Spleen (tissue), 11 donors: ENCODE results near the gene COL12A1. TPM values are rescaled to one million over a fixed set of nuclear protein-coding genes. Genes with fewer than 3 reads are reported as not detected.

Experiments used
- DNase-seq: peaks from one replicate; pipeline ENCODE4 v3.0.0-alpha.2; 2020
- H3K27ac ChIP-seq, 8 donors: fragments of 200-600 bp; sonication (generic) in 7 of 8; 1 replicate in 4 of 8; 2 replicates in 4 of 8; pipeline versions ENCODE4 v1.5.0 to v1.8.0; 2016 to 2021; ENCODE audit warnings: inconsistent platforms in 4 of 8, mild to moderate bottlenecking in 4 of 8, moderate library complexity in 1 of 8
- H3K27me3 ChIP-seq, 7 donors: fragments of 200-600 bp; sonication (generic) in 6 of 7; replicated peaks in 1 of 7; 1 replicate in 4 of 7; 2 replicates in 3 of 7; pipeline versions ENCODE4 v1.5.0 to v1.8.0; 2016 to 2021; ENCODE audit warnings: inconsistent platforms in 3 of 7, mild to moderate bottlenecking in 1 of 7
- H3K36me3 ChIP-seq, 6 donors: fragments of 200-600 bp; sonication (generic) in 5 of 6; 1 replicate in 4 of 6; 2 replicates in 2 of 6; pipeline versions ENCODE4 v1.5.0 to v1.8.0; 2016 to 2021; ENCODE audit warnings: inconsistent platforms in 2 of 6
- H3K4me1 ChIP-seq, 6 donors: fragments of 200-600 bp; sonication (generic) in 5 of 6; 1 replicate in 3 of 6; 2 replicates in 3 of 6; pipeline versions ENCODE4 v1.5.0 to v1.8.0; 2016 to 2021; ENCODE audit warnings: inconsistent platforms in 3 of 6
- H3K4me3 ChIP-seq, 8 donors: fragments of 200-600 bp; sonication (generic) in 7 of 8; 1 replicate in 4 of 8; 2 replicates in 4 of 8; pipeline versions ENCODE4 v1.5.0 to v1.8.0; 2016 to 2021; ENCODE audit warnings: inconsistent platforms in 4 of 8, mild to moderate bottlenecking in 4 of 8, moderate library complexity in 2 of 8
- H3K9me3 ChIP-seq, 8 donors: fragments of 200-600 bp; sonication (generic) in 7 of 8; 1 replicate in 4 of 8; 2 replicates in 4 of 8; pipeline versions ENCODE4 v1.5.0 to v1.8.0; 2016 to 2021; ENCODE audit warnings: inconsistent platforms in 4 of 8
- POLR2A ChIP-seq, 3 donors: fragments of 450-650 bp; IDR thresholded peaks; one replicate each; pipeline ENCODE4 v1.5.1; 2017; ENCODE audit warnings: antibody characterized with exemption in 3 of 3, mild to moderate bottlenecking in 1 of 3
- POLR2AphosphoS5 ChIP-seq, 3 donors: sonication (generic); formaldehyde crosslinking; IDR thresholded peaks; one replicate each; pipeline ENCODE4 v1.5.1; 2017; ENCODE audit warnings: antibody characterized with exemption in 3 of 3
- WGBS, 5 donors: extraction: QIAGEN DNeasy Blood & Tissue Kit in 3 of 5; methylation state at CpG; one replicate each; pipeline versions ENCODE4 v1.1.5 to v1.1.7; 2013 to 2018; 5-methylcytosine and 5-hydroxymethylcytosine counted together
- intact Hi-C: fragments of 100-400 bp; cut with DNase I; formaldehyde crosslinking; loops from one replicate; pipeline ENCODE4 v1.15.0; 2023; ENCODE audit warnings: low total_unique reads
- polyA plus RNA-seq, 3 donors: library from polyadenylated mRNA; stranded (reverse); fragments of 200-250 nt; gene quantifications; one replicate each; pipeline ENCODE4 v1.2.1, GENCODE V29; 2013
- total RNA-seq, 7 donors: library from RNA; depleted of rRNA in 3 of 7; stranded (reverse); fragments of >200 nt in 3 of 7; fragmentation: NEBNext Ultra II Directional in 4 of 7; extraction: Animal tissue kit (Norgen Biotek cat#: 25700) in 4 of 7; gene quantifications; one replicate each; pipeline versions ENCODE4 v1.1.0 to v1.2.1, GENCODE V29; 2016 to 2021
- TF ChIP-seq, protein P1 (sequence below), 11 experiments: fragments of 200-600 bp in 7 of 11; fragments of 450-650 bp in 4 of 11; sonication (generic) in 4 of 11; IDR thresholded peaks in 8 of 11; conservative IDR thresholded peaks in 3 of 11; 1 replicate in 7 of 11; 2 replicates in 4 of 11; pipeline versions ENCODE4 v1.4.0 to v1.8.0; 2016 to 2021; ENCODE audit warnings: antibody characterized with exemption in 11 of 11, inconsistent platforms in 4 of 11, mild to moderate bottlenecking in 1 of 11
- donor health status: healthy with polysubstance abuse.
- donor health status: DM: no; HTN: no; CAD: no; lungs with moderate emphysema.
- donor health status: DM: no; HTN: no; CAD: no.
- donor health status: Bipolar disorder and iron deficiency.
- donor health status: healthy.
- donor health status: DM: no; HTN: no; CAD: no.
- donor health status: DM: yes; HTN: yes; CAD: no.

COL12A1 gene
- total and polyA plus RNA-seq, 10 donors, result 2.5 to 32.6 (median 21.2) TPM

DNA sequence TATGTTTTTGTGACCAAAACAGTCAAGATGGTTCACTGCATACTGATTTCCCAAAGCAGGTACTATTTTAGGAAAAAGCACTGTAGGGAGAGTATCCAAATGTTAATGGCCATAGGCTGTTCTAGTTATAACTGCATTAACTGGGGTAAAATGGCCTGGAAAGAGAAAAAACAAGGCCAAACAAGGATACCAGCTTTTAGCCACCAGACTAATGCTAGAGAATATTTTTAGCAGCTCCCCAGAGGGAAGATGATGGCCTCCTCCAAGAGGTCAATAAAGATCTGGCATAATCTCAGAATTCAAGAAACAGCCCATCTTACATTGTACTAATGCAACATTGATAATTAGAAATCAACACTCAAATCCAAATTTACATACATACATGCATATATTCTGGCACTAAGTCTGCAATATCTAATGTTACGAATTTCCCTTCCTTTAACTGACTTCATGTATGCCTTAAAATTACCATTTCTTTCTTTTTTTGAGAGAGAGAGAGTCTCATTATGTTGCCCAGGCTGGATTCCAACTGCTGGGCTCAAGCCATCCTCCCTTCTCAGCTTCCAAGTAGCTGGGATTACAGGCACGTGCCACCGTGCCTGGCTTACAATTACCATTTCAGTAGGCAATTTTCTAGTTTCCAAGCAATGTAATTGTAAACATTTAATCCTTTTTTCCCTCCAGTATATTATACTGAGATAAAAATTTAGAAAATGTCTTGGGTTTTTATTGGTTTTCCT lies 28.4 kb upstream of the COL12A1 start:
- WGBS, 5 donors, result 73 to 83% (median 80%) methylated on average over 3 of the region's 3 CpGs
- no peak overlapping the region for H3K27ac ChIP-seq
- TF ChIP-seq POLR2AphosphoS5 (IDR thresholded peaks at IDR 0.05) (no peak), POLR2A (IDR thresholded peaks at IDR 0.05) (no peak)
- TF ChIP-seq, protein P1, sequence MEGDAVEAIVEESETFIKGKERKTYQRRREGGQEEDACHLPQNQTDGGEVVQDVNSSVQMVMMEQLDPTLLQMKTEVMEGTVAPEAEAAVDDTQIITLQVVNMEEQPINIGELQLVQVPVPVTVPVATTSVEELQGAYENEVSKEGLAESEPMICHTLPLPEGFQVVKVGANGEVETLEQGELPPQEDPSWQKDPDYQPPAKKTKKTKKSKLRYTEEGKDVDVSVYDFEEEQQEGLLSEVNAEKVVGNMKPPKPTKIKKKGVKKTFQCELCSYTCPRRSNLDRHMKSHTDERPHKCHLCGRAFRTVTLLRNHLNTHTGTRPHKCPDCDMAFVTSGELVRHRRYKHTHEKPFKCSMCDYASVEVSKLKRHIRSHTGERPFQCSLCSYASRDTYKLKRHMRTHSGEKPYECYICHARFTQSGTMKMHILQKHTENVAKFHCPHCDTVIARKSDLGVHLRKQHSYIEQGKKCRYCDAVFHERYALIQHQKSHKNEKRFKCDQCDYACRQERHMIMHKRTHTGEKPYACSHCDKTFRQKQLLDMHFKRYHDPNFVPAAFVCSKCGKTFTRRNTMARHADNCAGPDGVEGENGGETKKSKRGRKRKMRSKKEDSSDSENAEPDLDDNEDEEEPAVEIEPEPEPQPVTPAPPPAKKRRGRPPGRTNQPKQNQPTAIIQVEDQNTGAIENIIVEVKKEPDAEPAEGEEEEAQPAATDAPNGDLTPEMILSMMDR (IDR thresholded peaks at IDR 0.05 in 8 of 11, conservative IDR thresholded peaks at IDR 0.05 in 3 of 11), result no peak
- no peaks in the 10 kb centered on the region for H3K9me3 ChIP-seq
- peaks cover 0 to 11% (median 0%) of the 10 kb centered on the region in 6 donors for H3K4me1 ChIP-seq
- H3K36me3 ChIP-seq, result peaks cover 0 to 42% (median 27%) of the 10 kb centered on the region in 6 donors
- H3K27me3 ChIP-seq, result no peaks in the 10 kb centered on the region
- no peak overlapping the region for H3K4me3 ChIP-seq
- intact Hi-C loops, result no loop called here
- no peak for DNase-seq

- WGBS, 5 donors, result 90 to 97% (median 95%) methylated on average over 4 of the region's 4 CpGs
- peaks cover 0 to 4% (median 0%) of the 10 kb centered on the region in 6 donors for H3K4me1 ChIP-seq
- no peak for TF ChIP-seq POLR2AphosphoS5 (IDR thresholded peaks at IDR 0.05)
- no peak for TF ChIP-seq POLR2A (IDR thresholded peaks at IDR 0.05)
- TF ChIP-seq, protein P1 (IDR thresholded peaks at IDR 0.05 in 8 of 11, conservative IDR thresholded peaks at IDR 0.05 in 3 of 11), result no peak
- H3K27ac ChIP-seq, result no peak overlapping the region
- no peak overlapping the region for H3K4me3 ChIP-seq
- no peaks in the 10 kb centered on the region for H3K27me3 ChIP-seq
- H3K9me3 ChIP-seq, result no peaks in the 10 kb centered on the region
- peaks cover 0 to 30% (median 18%) of the 10 kb centered on the region in 6 donors for H3K36me3 ChIP-seq
- DNase-seq, result no peak
- intact Hi-C loops, result no loop called here
Observed at GRCh38 chr6:75233092-75233615, 27.3 kb upstream of the COL12A1 start.

DNA sequence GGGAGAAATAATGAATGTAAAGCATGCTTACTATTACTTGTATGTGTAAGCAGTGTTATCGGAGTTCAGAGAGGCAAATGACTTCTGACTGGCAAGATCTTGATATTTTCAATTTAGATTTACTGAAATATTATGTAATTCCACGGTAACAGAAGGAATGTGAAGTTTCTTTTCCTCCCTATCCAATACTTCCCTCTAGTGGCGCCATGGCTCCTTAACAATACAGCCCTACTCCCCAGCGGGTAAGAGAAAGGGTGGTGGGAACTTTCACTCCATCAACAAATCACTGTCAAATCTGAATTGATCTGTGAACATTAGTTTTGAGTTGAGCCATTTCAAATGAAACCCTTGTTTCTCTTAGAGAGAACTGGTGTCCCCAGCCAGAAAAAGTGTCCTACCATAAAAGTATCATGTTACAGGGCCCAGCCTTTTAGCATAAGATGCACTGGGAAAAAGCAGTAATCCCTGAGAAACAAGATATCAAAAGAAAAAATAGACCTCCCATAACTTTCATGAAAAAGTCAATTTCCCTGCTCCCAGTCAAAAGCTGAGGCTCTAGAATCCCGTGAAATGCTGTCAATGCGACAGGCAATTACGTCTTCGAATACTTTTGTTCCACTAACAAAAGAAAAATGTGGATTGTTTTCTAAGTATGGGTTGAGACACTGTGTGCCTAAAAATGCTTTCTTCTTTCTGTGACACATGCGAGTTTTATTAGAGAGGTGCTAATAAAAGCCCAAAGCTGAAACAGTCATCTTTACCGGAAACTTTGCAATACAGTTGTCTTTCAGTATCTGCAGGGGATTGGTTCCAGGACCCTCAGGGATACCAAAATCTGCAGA lies 24.9 kb upstream of the COL12A1 start:
- Histone ChIP-seq H3K4me3 (no peak overlapping the region), H3K27me3 (no peaks in the 10 kb centered on the region), H3K36me3 (peaks cover 0 to 6% (median 0%) of the 10 kb centered on the region in 6 donors), H3K9me3 (no peaks in the 10 kb centered on the region), H3K27ac (no peak overlapping the region), H3K4me1 (peaks cover 0 to 4% (median 0%) of the 10 kb centered on the region in 6 donors)
- 62 to 68% (median 64%) methylated on average over 10 of the region's 10 CpGs for WGBS, 5 donors
- intact Hi-C loops, result no loop called here
- TF ChIP-seq POLR2A (IDR thresholded peaks at IDR 0.05), result no peak
- TF ChIP-seq, protein P1 (IDR thresholded peaks at IDR 0.05 in 8 of 11, conservative IDR thresholded peaks at IDR 0.05 in 3 of 11), result peak in 7 of 11 experiments; percentile 28 to 55 (median 49)
- no peak for DNase-seq
